Hepatocyte (in vitro differentiated cells): Measurements from ENCODE around the gene ADAMTS7.
"Not testable (repeated sequence)": the region's sequence is repeated elsewhere in the genome, so short reads cannot be mapped to it uniquely, and the experiment has no call there.

ENCODE experiments used
- CTCF ChIP-seq: fragments of 200-600 bp; sonication (generic); IDR thresholded peaks from 2 replicates; pipeline ENCODE4 v1.5.1; 2016; ENCODE audit warnings: antibody characterized with exemption, mild to moderate bottlenecking; ENCODE audit not compliant: poor library complexity
- EZH2 ChIP-seq: fragments of 200-600 bp; sonication (generic); IDR thresholded peaks from 2 replicates; pipeline ENCODE4 v1.6.1; 2016; ENCODE audit warnings: antibody characterized with exemption, mild to moderate bottlenecking, borderline replicate concordance
- EZH2phosphoT487 ChIP-seq: fragments of 200-600 bp; sonication (generic); IDR thresholded peaks from one replicate; pipeline ENCODE4 v1.6.1; 2018; ENCODE audit warnings: antibody characterized with exemption, mild to moderate bottlenecking, low read depth, moderate library complexity; ENCODE audit not compliant: unreplicated experiment, severe bottlenecking

- TF ChIP-seq CTCF, EZH2, EZH2phosphoT487: not testable (repeated sequence)
Measured at GRCh38 chr15:78777953-78778345, 33.3 kb downstream of the ADAMTS7 start.
